ENCODE results near the gene CNTNAP5. TPM values are rescaled to one million over a fixed set of nuclear protein-coding genes. Genes with fewer than 3 reads are reported as not detected.

Gene CNTNAP5
- total RNA-seq, 1 experiment from 2014 or later: not detected

GRCh38 chr2:124165698-124166097 lies 140.6 kb downstream of the CNTNAP5 start:
- in situ Hi-C loops (cut with HindIII; ENCODE audit: low pct_unique_long_range_greater_than_20kb, low sequenced_read_pairs) (no loop called here), intact Hi-C loops (cut with micrococcal nuclease; ENCODE audit: unreplicated experiment) (no loop called here)
- Histone ChIP-seq H3K36me3 (ENCODE audit: control insufficient read depth, insufficient read depth, low read length) (no peaks in the 10 kb centered on the region), H3K27ac (ENCODE audit: low read length) (no peak overlapping the region), H3K4me3 (ENCODE audit: low read depth in 2 of 2, low read length in 2 of 2) (no peak overlapping the region), H3K4me1 (ENCODE audit: control insufficient read depth, insufficient read depth, low read length) (no peaks in the 10 kb centered on the region), H3K27me3 (ENCODE audit: control insufficient read depth, insufficient read depth, low read length) (no peaks in the 10 kb centered on the region), H3K9me3 (ENCODE audit: control insufficient read depth, insufficient read depth, low read depth, low read length) (no peaks in the 10 kb centered on the region)
- ChIA-PET CTCF (no interaction called here), POLR2A (no interaction called here)
- ATAC-seq: no peak
- TF ChIP-seq SIN3A (IDR thresholded peaks at IDR 0.05; ENCODE audit: borderline replicate concordance, insufficient read depth, low read depth, low read length) (no peak), TCF7L2 (IDR thresholded peaks at IDR 0.05; ENCODE audit: low read depth, low read length) (no peak), REST (IDR thresholded peaks at IDR 0.05; ENCODE audit: insufficient read depth in 1 of 2, low read depth in 2 of 2, low read length in 1 of 2) (no peak), POLR2AphosphoS5 (IDR thresholded peaks at IDR 0.05; ENCODE audit: low read depth, low read length) (no peak)
- DNase-seq (ENCODE audit: low read depth, low spot score): no peak
- BruUV-seq (replicated peaks): no TSS peak

- no peak overlapping the region for H3K27ac ChIP-seq (ENCODE audit: low read length)
- BruUV-seq (replicated peaks): no TSS peak
- no peak overlapping the region for H3K4me3 ChIP-seq (ENCODE audit: low read depth in 2 of 2, low read length in 2 of 2)
- H3K27me3 ChIP-seq (ENCODE audit: control insufficient read depth, insufficient read depth, low read length): no peaks in the 10 kb centered on the region
- in situ Hi-C loops (cut with HindIII; ENCODE audit: low pct_unique_long_range_greater_than_20kb, low sequenced_read_pairs): no loop called here
- H3K4me1 ChIP-seq (ENCODE audit: control insufficient read depth, insufficient read depth, low read length): no peaks in the 10 kb centered on the region
- ChIA-PET CTCF (no interaction called here), POLR2A (no interaction called here)
- DNase-seq (ENCODE audit: low read depth, low spot score) (no peak), ATAC-seq (no peak)
- H3K36me3 ChIP-seq (ENCODE audit: control insufficient read depth, insufficient read depth, low read length): no peaks in the 10 kb centered on the region
- H3K9me3 ChIP-seq (ENCODE audit: control insufficient read depth, insufficient read depth, low read depth, low read length): no peaks in the 10 kb centered on the region
- no peak for TF ChIP-seq CTCF (IDR thresholded peaks at IDR 0.05)
- no peak for TF ChIP-seq REST (IDR thresholded peaks at IDR 0.05; ENCODE audit: insufficient read depth in 1 of 2, low read depth in 2 of 2, low read length in 1 of 2)
- no peak for TF ChIP-seq SIN3A (IDR thresholded peaks at IDR 0.05; ENCODE audit: borderline replicate concordance, insufficient read depth, low read depth, low read length)
- no peak for TF ChIP-seq POLR2AphosphoS5 (IDR thresholded peaks at IDR 0.05; ENCODE audit: low read depth, low read length)
- TF ChIP-seq TCF7L2 (IDR thresholded peaks at IDR 0.05; ENCODE audit: low read depth, low read length): no peak
- intact Hi-C loops (cut with micrococcal nuclease; ENCODE audit: unreplicated experiment): no loop called here
These were observed 146.5 kb downstream of the CNTNAP5 start for GRCh38 chr2:124171472-124172063.
